SU-DHL-6 (cell line): Measurements from ENCODE around the gene HECTD4.

Experiments used
- H2AFZ ChIP-seq: fragments of 200-600 bp; sonication (generic); 2 replicates; pipeline ENCODE4 v1.6.1; 2014; ENCODE audit warnings: low read depth, mild to moderate bottlenecking, moderate library complexity, mixed read lengths, antibody characterized with exemption, low read length; ENCODE audit not compliant: severe bottlenecking
- H3F3A ChIP-seq: fragments of 200-600 bp; shearing (Covaris generic); 2 replicates; pipeline ENCODE4 v1.6.0; 2016; ENCODE audit warnings: antibody characterized with exemption, mild to moderate bottlenecking; ENCODE audit not compliant: insufficient read depth
- H3K27ac ChIP-seq: fragments of 200-600 bp; sonication (generic); 2 replicates; pipeline ENCODE4 v1.5.1; 2016; ENCODE audit warnings: low read depth, mild to moderate bottlenecking, low read length, moderate library complexity, mixed read lengths
- H3K27me3 ChIP-seq: fragments of 200-600 bp; sonication (generic), shearing (Covaris generic); 2 replicates; pipeline ENCODE4 v1.6.0; 2014; ENCODE audit warnings: mild to moderate bottlenecking, low read length
- H3K36me3 ChIP-seq: fragments of 200-600 bp; sonication (generic); 2 replicates; pipeline ENCODE4 v1.6.1; 2014; ENCODE audit warnings: mild to moderate bottlenecking, low read length, mixed read lengths
- H3K4me2 ChIP-seq: fragments of 300-600, 200-600 bp; shearing (Covaris generic), sonication (generic); 2 replicates; pipeline ENCODE4 v1.6.0; 2014; ENCODE audit warnings: low read length, low read depth, mild to moderate bottlenecking; ENCODE audit not compliant: poor library complexity, severe bottlenecking
- H3K4me3 ChIP-seq: fragments of 200-600 bp; sonication (generic); 2 replicates; pipeline ENCODE4 v1.5.1; 2014; ENCODE audit warnings: antibody characterized with exemption, low read length, mild to moderate bottlenecking, mixed read lengths; ENCODE audit not compliant: insufficient read depth, poor library complexity, severe bottlenecking
- H3K79me2 ChIP-seq: fragments of 200-600 bp; sonication (generic); 2 replicates; pipeline ENCODE4 v1.6.1; 2014; ENCODE audit warnings: mild to moderate bottlenecking, low read length, moderate library complexity; ENCODE audit not compliant: insufficient read depth
- H3K9ac ChIP-seq: fragments of 200-600 bp; sonication (generic); 2 replicates; pipeline ENCODE4 v1.7.0; 2014; ENCODE audit warnings: mild to moderate bottlenecking, low read length
- H3K9me2 ChIP-seq: fragments of 200-600 bp; sonication (generic); replicated peaks from 2 replicates; pipeline ENCODE4 v1.6.1; 2014; ENCODE audit warnings: low read length; ENCODE audit not compliant: insufficient read depth
- H3K9me3 ChIP-seq: fragments of 200-600 bp; sonication (generic); 2 replicates; pipeline ENCODE4 v1.6.1; 2014; ENCODE audit warnings: low read length, mixed read lengths; ENCODE audit not compliant: insufficient read depth
- H4K20me1 ChIP-seq: fragments of 200-600 bp; sonication (generic); 2 replicates; pipeline ENCODE4 v1.6.1; 2014; ENCODE audit warnings: low read depth, mild to moderate bottlenecking, antibody characterized with exemption, low read length, moderate library complexity, mixed read lengths
- CTCF ChIP-seq: fragments of 200-600 bp; sonication (generic); IDR thresholded peaks from one replicate; pipeline ENCODE4 v1.5.1; 2017; ENCODE audit warnings: antibody characterized with exemption, mild to moderate bottlenecking, low read length, moderate library complexity; ENCODE audit not compliant: insufficient read depth, poor library complexity, severe bottlenecking
- EZH2phosphoT487 ChIP-seq: fragments of 200-600 bp; sonication (generic), shearing (Covaris generic); conservative IDR thresholded peaks from 2 replicates; pipeline ENCODE4 v1.6.1; 2018; ENCODE audit warnings: mild to moderate bottlenecking, antibody characterized with exemption, low read length, moderate library complexity, mixed read lengths

Gene HECTD4

GRCh38 chr12:112331886-112332285 lies 50.3 kb downstream of the HECTD4 start:
- no peaks in the 10 kb centered on the region for H3K9me2 ChIP-seq
- H3K79me2 ChIP-seq: no peaks in the 10 kb centered on the region
- H3K9ac ChIP-seq: no peak overlapping the region
- no peak overlapping the region for H2AFZ ChIP-seq
- H3K27me3 ChIP-seq: no peaks in the 10 kb centered on the region
- H4K20me1 ChIP-seq: peaks cover 4% of the 10 kb centered on the region; the same call in 1 of the 2 replicates
- no peak for TF ChIP-seq EZH2phosphoT487
- no peak for TF ChIP-seq CTCF
- no peaks in the 10 kb centered on the region for H3F3A ChIP-seq
- H3K4me3 ChIP-seq: no peak overlapping the region
- no peak overlapping the region for H3K27ac ChIP-seq
- no peak overlapping the region for H3K4me2 ChIP-seq
- no peaks in the 10 kb centered on the region for H3K9me3 ChIP-seq
- H3K36me3 ChIP-seq: no peaks in the 10 kb centered on the region

GRCh38 chr12:112330706-112331105 lies 51.5 kb downstream of the HECTD4 start:
- Histone ChIP-seq H3K27me3 (no peaks in the 10 kb centered on the region), H3K9me2 (no peaks in the 10 kb centered on the region), H3K4me3 (no peak overlapping the region), H3K9ac (no peak overlapping the region), H3F3A (no peaks in the 10 kb centered on the region), H4K20me1 (peaks cover 4% of the 10 kb centered on the region; the same call in 1 of the 2 replicates), H3K9me3 (no peaks in the 10 kb centered on the region), H3K4me2 (no peak overlapping the region), H3K79me2 (no peaks in the 10 kb centered on the region), H3K36me3 (no peaks in the 10 kb centered on the region), H2AFZ (no peak overlapping the region), H3K27ac (no peak overlapping the region)
- TF ChIP-seq EZH2phosphoT487 (no peak), CTCF (no peak)

- no peak overlapping the region for H3K27ac ChIP-seq
- H3K27me3 ChIP-seq: no peaks in the 10 kb centered on the region
- H3K36me3 ChIP-seq: no peaks in the 10 kb centered on the region
- no peak overlapping the region for H2AFZ ChIP-seq
- H3K9ac ChIP-seq: no peak overlapping the region
- H3F3A ChIP-seq: no peaks in the 10 kb centered on the region
- no peaks in the 10 kb centered on the region for H3K9me2 ChIP-seq
- peaks cover 13% of the 10 kb centered on the region for H4K20me1 ChIP-seq
- no peak overlapping the region for H3K4me2 ChIP-seq
- TF ChIP-seq EZH2phosphoT487 (no peak), CTCF (no peak)
- H3K9me3 ChIP-seq: no peaks in the 10 kb centered on the region
- H3K79me2 ChIP-seq: no peaks in the 10 kb centered on the region; the same call in 1 of the 2 replicates
- no peak overlapping the region for H3K4me3 ChIP-seq
Measured at GRCh38 chr12:112328456-112329124, 53.6 kb downstream of the HECTD4 start.
